ENCODE data around the gene CHCHD6.

- TF ChIP-seq RFX5 (IDR thresholded peaks at IDR 0.05; ENCODE audit: low read depth, low read length) (no peak), CTCF (conservative IDR thresholded peaks at IDR 0.05; ENCODE audit: low read depth, low read length) (no peak), POLR2A (IDR thresholded peaks at IDR 0.05; ENCODE audit: low read depth, low read length) (no peak), MXI1 (IDR thresholded peaks at IDR 0.05; ENCODE audit: borderline replicate concordance, low read depth, low read length) (no peak), SMC3 (IDR thresholded peaks at IDR 0.05; ENCODE audit: low read depth, low read length) (no peak), NFE2L2 (IDR thresholded peaks at IDR 0.05; ENCODE audit: low read depth, low read length) (no peak), RAD21 (IDR thresholded peaks at IDR 0.05; ENCODE audit: low read length) (no peak), CEBPB (IDR thresholded peaks at IDR 0.05; ENCODE audit: low read depth, low read length) (no peak), FOS (IDR thresholded peaks at IDR 0.05; ENCODE audit: low read depth, low read length) (no peak), BHLHE40 (IDR thresholded peaks at IDR 0.05; ENCODE audit: low read depth, low read length) (no peak), RCOR1 (IDR thresholded peaks at IDR 0.05; ENCODE audit: insufficient replicate concordance, low read length) (no peak), USF2 (IDR thresholded peaks at IDR 0.05; ENCODE audit: low read depth, low read length) (no peak), MAZ (IDR thresholded peaks at IDR 0.05; ENCODE audit: borderline replicate concordance, low read depth, low read length) (no peak), ELK1 (IDR thresholded peaks at IDR 0.05; ENCODE audit: borderline replicate concordance, low read depth, low read length) (no peak)
Observed at GRCh38 chr3:126751611-126752302, 47.7 kb downstream of the CHCHD6 start.

Data from IMR-90 (cell line).